ENCODE measurements around the gene NACC1. TPM values are rescaled to one million over a fixed set of nuclear protein-coding genes. Genes with fewer than 3 reads are reported as not detected.

Gene NACC1
- total and polyA plus RNA-seq, 8 donors, result 6.9 to 122 (median 23.4) TPM

DNA sequence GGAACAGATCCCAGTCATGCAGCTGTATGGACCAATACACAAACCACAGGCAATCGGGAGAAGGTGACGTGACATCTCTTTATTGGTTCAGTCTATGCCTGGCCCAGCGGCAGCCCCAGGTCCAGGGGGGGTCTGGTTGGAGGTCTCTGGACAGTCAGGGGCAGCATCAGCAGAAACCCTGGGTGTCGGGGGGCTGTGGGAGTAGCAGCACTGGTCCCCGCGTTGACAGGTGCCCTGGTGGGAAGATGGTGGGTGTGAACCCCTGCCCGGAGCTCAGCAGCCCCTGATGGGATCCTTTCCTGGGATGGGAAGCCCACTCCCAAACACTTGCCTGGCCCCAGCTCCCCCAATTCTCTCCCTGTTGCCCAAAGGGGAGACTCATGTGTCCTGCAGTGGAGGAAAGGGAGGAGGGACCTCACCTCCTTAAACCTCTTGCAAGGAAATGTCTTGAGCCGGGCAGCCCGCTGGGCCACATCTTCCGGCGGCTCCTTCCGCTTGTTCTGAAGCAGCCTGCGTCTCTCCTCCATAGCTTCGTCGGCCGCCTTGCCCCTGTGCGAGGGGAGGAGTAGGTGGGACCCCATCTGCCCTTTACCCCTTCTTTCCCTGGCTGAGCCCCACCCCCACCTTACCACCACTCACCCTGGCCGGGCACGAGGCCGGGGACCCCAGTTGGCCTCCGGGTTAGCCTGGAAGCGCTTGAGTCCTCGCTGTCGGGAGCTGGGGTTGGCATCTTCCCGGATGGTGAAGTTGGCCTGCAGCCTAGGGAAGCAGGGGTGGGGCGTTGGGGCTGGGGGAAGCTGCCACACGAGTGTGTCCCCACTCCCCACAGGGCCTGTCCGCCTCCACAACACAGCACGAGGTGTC, 13.0 kb upstream of the NACC1 start:
- Histone ChIP-seq H3K27ac (peak overlapping the region; percentile 50 to 96 (median 69)), H3K4me1 (peaks cover 18 to 56% (median 38%) of the 10 kb centered on the region in 4 donors), H3K36me3 (peaks cover 9 to 43% (median 36%) of the 10 kb centered on the region in 4 donors), H3K4me3 (peak overlapping the region; percentile 10 to 41 (median 34)), H3K9me3 (no peaks in the 10 kb centered on the region), H3K27me3 (no peaks in the 10 kb centered on the region)
- intact Hi-C loops (cut with DNase I; ENCODE audit: low total_unique reads), result no loop called here
- no peak for DNase-seq
- TF ChIP-seq CTCF (IDR thresholded peaks at IDR 0.05), result peak in 1 of 7 experiments; percentile 21
- no peak for TF ChIP-seq POLR2AphosphoS5 (IDR thresholded peaks at IDR 0.05)
- 73 to 80% (median 76%) methylated on average over 26 to 29 of the region's 29 CpGs for WGBS, 5 donors

- 93 to 96% (median 95%) methylated on average over 23 to 30 of the region's 30 CpGs for WGBS, 5 donors
- TF ChIP-seq CTCF (IDR thresholded peaks at IDR 0.05) (no peak), POLR2A (IDR thresholded peaks at IDR 0.05) (no peak), EP300 (IDR thresholded peaks at IDR 0.05) (no peak), POLR2AphosphoS5 (IDR thresholded peaks at IDR 0.05) (no peak)
Measured at GRCh38 chr19:13109361-13110098, 8.5 kb upstream of the NACC1 start.

GRCh38 chr19:13110099-13110610, 7.9 kb upstream of the NACC1 start:
- Histone ChIP-seq H3K36me3 (peaks cover 22 to 91% (median 76%) of the 10 kb centered on the region in 4 donors), H3K4me3 (no peak overlapping the region), H3K27ac (no peak overlapping the region), H3K4me1 (peaks cover 0 to 14% (median 2%) of the 10 kb centered on the region in 4 donors), H3K9me3 (no peaks in the 10 kb centered on the region), H3K27me3 (no peaks in the 10 kb centered on the region)
- WGBS, 5 donors, result 92 to 98% (median 93%) methylated on average over 10 to 15 of the region's 15 CpGs
- no peak for TF ChIP-seq POLR2AphosphoS5 (IDR thresholded peaks at IDR 0.05)
- TF ChIP-seq CTCF (IDR thresholded peaks at IDR 0.05), result no peak
- no peak for TF ChIP-seq POLR2A (IDR thresholded peaks at IDR 0.05)
- no peak for TF ChIP-seq EP300 (IDR thresholded peaks at IDR 0.05)
- intact Hi-C loops (cut with DNase I; ENCODE audit: low total_unique reads), result no loop called here
- no peak for DNase-seq

More at GRCh38 chr19:13109361-13110098, 8.5 kb upstream of the NACC1 start:
- no peak overlapping the region for H3K4me3 ChIP-seq
- H3K27ac ChIP-seq, result no peak overlapping the region
- peaks cover 0 to 12% (median 1%) of the 10 kb centered on the region in 4 donors for H3K4me1 ChIP-seq
- H3K9me3 ChIP-seq, result no peaks in the 10 kb centered on the region
- no peaks in the 10 kb centered on the region for H3K27me3 ChIP-seq
- intact Hi-C loops (cut with DNase I; ENCODE audit: low total_unique reads), result no loop called here
- no peak for DNase-seq
- peaks cover 22 to 86% (median 72%) of the 10 kb centered on the region in 4 donors for H3K36me3 ChIP-seq

DNA sequence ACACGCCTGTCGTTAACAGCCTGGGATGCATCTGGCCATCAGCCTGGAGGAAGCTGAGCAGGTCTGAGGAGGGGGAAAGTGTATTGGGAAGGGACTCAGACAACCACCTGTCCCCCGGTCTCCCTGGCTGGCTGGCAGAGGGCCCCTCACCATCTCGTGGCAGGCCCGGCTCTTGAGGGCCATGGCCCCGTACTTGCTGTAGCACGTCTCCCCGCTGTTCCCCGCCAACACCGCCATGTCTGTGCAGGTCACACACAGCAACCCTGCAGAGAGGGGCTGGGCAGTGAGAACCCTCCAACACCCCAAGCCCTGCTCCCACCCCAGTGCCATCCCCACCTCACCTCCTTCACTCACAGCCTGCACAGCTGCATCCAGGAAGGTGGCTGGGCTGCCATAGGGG, 5.5 kb upstream of the NACC1 start:
- no peak overlapping the region for H3K27ac ChIP-seq
- TF ChIP-seq POLR2AphosphoS5 (IDR thresholded peaks at IDR 0.05) (no peak), EP300 (IDR thresholded peaks at IDR 0.05) (no peak), CTCF (IDR thresholded peaks at IDR 0.05) (no peak), POLR2A (IDR thresholded peaks at IDR 0.05) (no peak)
- intact Hi-C loops (cut with DNase I; ENCODE audit: low total_unique reads), result no loop called here
- no peaks in the 10 kb centered on the region for H3K27me3 ChIP-seq
- WGBS, 5 donors, result 92 to 99% (median 96%) methylated on average over 10 of the region's 10 CpGs
- no peak for DNase-seq
- peaks cover 22 to 73% (median 65%) of the 10 kb centered on the region in 4 donors for H3K36me3 ChIP-seq
- H3K4me3 ChIP-seq, result no peak overlapping the region
- no peaks in the 10 kb centered on the region for H3K9me3 ChIP-seq
- peaks cover 15 to 26% (median 23%) of the 10 kb centered on the region in 4 donors for H3K4me1 ChIP-seq

Data from stomach (tissue), 9 donors.